Left kidney (tissue), 1 donor: ENCODE results near the gene FBXO11. TPM values are rescaled to one million over a fixed set of nuclear protein-coding genes. Genes with fewer than 3 reads are reported as not detected.

Experiments used
- polyA plus RNA-seq: library from polyadenylated mRNA; unstranded; fragments of 120-200 nt; gene quantifications from one replicate; pipeline ENCODE4 v1.2.1, GENCODE V29; 2013; ENCODE audit not compliant: insufficient read length

The FBXO11 gene
- polyA plus RNA-seq, 1 donor: 106 TPM

Other genes starting within 250 kb of the FBXO11 start
- gene MSH6, start 123.4 kb downstream of the FBXO11 start, polyA plus RNA-seq: 107 TPM